ENCODE results near the gene CHRNA1. TPM values are rescaled to one million over a fixed set of nuclear protein-coding genes. Genes with fewer than 3 reads are reported as not detected.
A peak's percentile ranks its signal among the peaks of the same experiment; 100 is the strongest.

Gene CHRNA1
- total and polyA plus RNA-seq, 2 experiments from 2014 or later = not detected

DNA sequence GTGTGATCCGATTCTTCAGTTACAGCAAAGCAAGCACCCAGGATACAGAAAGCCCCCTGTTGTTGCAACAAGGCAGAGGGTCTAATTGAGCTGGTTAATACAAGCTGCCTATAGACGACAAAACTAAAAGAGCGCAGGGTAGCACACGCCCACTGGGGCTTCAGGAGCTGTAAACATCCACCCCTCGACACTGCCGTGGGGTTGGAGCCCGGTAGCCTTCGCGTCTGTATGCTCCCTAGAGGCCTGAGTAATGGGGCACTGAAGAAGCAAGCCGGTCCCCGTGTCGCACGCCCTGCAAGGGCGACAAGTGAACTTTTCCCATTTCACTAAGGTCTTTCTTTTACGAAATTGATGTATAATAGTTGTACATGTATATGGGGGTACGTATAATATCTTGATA, 24.7 kb upstream of the CHRNA1 start:
- no peaks in the 10 kb centered on the region; the same call in 2 of the 3 replicates for H3K9me3 Mint-ChIP-seq
- H3K9me2 ChIP-seq (ENCODE audit: insufficient read depth) = peaks cover 12% of the 10 kb centered on the region
- H3K4me2 ChIP-seq = peak overlapping the region; percentile 28; the same call in 1 of the 2 replicates
- peaks cover 14% of the 10 kb centered on the region for H3F3A ChIP-seq (replicated peaks; ENCODE audit: low read depth)
- H3K27ac ChIP-seq (ENCODE audit: low read depth) = peak overlapping the region; percentile 85
- H3K4me3 Mint-ChIP-seq = no peak overlapping the region
- H4K20me1 ChIP-seq (replicated peaks; ENCODE audit: insufficient read depth) = no peaks in the 10 kb centered on the region
- no peaks in the 10 kb centered on the region for H3K36me3 ChIP-seq (ENCODE audit: insufficient read depth)
- H2AFZ ChIP-seq = no peak overlapping the region
- DNase-seq (ENCODE audit: low spot score) = no peak
- peaks cover 15% of the 10 kb centered on the region for H3K27me3 Mint-ChIP-seq (ENCODE audit: insufficient read depth, low read depth, poor library complexity)
- no peak overlapping the region for H3K4me3 ChIP-seq
- peak; percentile 7; the same call in 2 of the 3 replicates for ATAC-seq
- H3K27ac Mint-ChIP-seq = peak overlapping the region; percentile 69
- TF ChIP-seq, protein P1, sequence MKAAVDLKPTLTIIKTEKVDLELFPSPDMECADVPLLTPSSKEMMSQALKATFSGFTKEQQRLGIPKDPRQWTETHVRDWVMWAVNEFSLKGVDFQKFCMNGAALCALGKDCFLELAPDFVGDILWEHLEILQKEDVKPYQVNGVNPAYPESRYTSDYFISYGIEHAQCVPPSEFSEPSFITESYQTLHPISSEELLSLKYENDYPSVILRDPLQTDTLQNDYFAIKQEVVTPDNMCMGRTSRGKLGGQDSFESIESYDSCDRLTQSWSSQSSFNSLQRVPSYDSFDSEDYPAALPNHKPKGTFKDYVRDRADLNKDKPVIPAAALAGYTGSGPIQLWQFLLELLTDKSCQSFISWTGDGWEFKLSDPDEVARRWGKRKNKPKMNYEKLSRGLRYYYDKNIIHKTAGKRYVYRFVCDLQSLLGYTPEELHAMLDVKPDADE (IDR thresholded peaks at IDR 0.05) = no peak
- no peak for TF ChIP-seq ZNF114 (CRISPR knock-in tag; IDR thresholded peaks at IDR 0.05)
- TF ChIP-seq, protein P2, sequence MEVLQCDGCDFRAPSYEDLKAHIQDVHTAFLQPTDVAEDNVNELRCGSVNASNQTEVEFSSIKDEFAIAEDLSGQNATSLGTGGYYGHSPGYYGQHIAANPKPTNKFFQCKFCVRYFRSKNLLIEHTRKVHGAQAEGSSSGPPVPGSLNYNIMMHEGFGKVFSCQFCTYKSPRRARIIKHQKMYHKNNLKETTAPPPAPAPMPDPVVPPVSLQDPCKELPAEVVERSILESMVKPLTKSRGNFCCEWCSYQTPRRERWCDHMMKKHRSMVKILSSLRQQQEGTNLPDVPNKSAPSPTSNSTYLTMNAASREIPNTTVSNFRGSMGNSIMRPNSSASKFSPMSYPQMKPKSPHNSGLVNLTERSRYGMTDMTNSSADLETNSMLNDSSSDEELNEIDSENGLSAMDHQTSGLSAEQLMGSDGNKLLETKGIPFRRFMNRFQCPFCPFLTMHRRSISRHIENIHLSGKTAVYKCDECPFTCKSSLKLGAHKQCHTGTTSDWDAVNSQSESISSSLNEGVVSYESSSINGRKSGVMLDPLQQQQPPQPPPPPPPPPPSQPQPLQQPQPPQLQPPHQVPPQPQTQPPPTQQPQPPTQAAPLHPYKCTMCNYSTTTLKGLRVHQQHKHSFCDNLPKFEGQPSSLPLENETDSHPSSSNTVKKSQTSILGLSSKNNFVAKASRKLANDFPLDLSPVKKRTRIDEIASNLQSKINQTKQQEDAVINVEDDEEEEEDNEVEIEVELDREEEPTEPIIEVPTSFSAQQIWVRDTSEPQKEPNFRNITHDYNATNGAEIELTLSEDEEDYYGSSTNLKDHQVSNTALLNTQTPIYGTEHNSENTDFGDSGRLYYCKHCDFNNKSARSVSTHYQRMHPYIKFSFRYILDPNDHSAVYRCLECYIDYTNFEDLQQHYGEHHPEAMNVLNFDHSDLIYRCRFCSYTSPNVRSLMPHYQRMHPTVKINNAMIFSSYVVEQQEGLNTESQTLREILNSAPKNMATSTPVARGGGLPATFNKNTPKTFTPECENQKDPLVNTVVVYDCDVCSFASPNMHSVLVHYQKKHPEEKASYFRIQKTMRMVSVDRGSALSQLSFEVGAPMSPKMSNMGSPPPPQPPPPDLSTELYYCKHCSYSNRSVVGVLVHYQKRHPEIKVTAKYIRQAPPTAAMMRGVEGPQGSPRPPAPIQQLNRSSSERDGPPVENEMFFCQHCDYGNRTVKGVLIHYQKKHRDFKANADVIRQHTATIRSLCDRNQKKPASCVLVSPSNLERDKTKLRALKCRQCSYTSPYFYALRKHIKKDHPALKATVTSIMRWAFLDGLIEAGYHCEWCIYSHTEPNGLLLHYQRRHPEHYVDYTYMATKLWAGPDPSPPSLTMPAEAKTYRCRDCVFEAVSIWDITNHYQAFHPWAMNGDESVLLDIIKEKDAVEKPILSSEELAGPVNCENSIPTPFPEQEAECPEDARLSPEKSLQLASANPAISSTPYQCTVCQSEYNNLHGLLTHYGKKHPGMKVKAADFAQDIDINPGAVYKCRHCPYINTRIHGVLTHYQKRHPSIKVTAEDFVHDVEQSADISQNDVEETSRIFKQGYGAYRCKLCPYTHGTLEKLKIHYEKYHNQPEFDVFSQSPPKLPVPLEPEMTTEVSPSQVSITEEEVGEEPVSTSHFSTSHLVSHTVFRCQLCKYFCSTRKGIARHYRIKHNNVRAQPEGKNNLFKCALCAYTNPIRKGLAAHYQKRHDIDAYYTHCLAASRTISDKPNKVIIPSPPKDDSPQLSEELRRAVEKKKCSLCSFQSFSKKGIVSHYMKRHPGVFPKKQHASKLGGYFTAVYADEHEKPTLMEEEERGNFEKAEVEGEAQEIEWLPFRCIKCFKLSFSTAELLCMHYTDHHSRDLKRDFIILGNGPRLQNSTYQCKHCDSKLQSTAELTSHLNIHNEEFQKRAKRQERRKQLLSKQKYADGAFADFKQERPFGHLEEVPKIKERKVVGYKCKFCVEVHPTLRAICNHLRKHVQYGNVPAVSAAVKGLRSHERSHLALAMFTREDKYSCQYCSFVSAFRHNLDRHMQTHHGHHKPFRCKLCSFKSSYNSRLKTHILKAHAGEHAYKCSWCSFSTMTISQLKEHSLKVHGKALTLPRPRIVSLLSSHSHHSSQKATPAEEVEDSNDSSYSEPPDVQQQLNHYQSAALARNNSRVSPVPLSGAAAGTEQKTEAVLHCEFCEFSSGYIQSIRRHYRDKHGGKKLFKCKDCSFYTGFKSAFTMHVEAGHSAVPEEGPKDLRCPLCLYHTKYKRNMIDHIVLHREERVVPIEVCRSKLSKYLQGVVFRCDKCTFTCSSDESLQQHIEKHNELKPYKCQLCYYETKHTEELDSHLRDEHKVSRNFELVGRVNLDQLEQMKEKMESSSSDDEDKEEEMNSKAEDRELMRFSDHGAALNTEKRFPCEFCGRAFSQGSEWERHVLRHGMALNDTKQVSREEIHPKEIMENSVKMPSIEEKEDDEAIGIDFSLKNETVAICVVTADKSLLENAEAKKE (CRISPR knock-in tag; IDR thresholded peaks at IDR 0.05) = no peak
- no peak for TF ChIP-seq POLR2AphosphoS5 (IDR thresholded peaks at IDR 0.05; ENCODE audit: low read depth)
- peaks cover 66% of the 10 kb centered on the region for H3K4me1 Mint-ChIP-seq
- H3K36me3 Mint-ChIP-seq (ENCODE audit: low read depth) = peaks cover 4% of the 10 kb centered on the region; the same call in 1 of the 3 replicates
- no peaks in the 10 kb centered on the region for H3K79me2 ChIP-seq (replicated peaks; ENCODE audit: insufficient read depth)
- H3K27me3 ChIP-seq (ENCODE audit: insufficient read depth) = no peaks in the 10 kb centered on the region
- peaks cover 55% of the 10 kb centered on the region for H3K4me1 ChIP-seq (ENCODE audit: insufficient read depth)

Data from GM23338 (cell line).